ENCODE measurements around the gene SYNDIG1.

GRCh38 chr20:24545168-24545567 lies 75.7 kb downstream of the SYNDIG1 start:
- TF ChIP-seq, protein P1, sequence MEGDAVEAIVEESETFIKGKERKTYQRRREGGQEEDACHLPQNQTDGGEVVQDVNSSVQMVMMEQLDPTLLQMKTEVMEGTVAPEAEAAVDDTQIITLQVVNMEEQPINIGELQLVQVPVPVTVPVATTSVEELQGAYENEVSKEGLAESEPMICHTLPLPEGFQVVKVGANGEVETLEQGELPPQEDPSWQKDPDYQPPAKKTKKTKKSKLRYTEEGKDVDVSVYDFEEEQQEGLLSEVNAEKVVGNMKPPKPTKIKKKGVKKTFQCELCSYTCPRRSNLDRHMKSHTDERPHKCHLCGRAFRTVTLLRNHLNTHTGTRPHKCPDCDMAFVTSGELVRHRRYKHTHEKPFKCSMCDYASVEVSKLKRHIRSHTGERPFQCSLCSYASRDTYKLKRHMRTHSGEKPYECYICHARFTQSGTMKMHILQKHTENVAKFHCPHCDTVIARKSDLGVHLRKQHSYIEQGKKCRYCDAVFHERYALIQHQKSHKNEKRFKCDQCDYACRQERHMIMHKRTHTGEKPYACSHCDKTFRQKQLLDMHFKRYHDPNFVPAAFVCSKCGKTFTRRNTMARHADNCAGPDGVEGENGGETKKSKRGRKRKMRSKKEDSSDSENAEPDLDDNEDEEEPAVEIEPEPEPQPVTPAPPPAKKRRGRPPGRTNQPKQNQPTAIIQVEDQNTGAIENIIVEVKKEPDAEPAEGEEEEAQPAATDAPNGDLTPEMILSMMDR (IDR thresholded peaks at IDR 0.05), result no peak
- TF ChIP-seq POLR2AphosphoS5 (IDR thresholded peaks at IDR 0.05), result no peak
- no peak for TF ChIP-seq POLR2A (IDR thresholded peaks at IDR 0.05)

Measured in prostate gland (tissue), 2 donors.